Urinary bladder (tissue), 4 donors: Measurements from ENCODE around the gene MORN2. TPM values are rescaled to one million over a fixed set of nuclear protein-coding genes. Genes with fewer than 3 reads are reported as not detected.

Source experiments
- DNase-seq: peaks from one replicate; pipeline ENCODE4 v3.0.0-alpha.2; 2015; ENCODE audit errors: extremely low spot score
- H3K27ac ChIP-seq: one replicate; pipeline ENCODE4 v1.5.1; 2013; ENCODE audit warnings: low read depth, mild to moderate bottlenecking, moderate library complexity
- H3K36me3 ChIP-seq: one replicate; pipeline ENCODE4 v1.6.1; 2013; ENCODE audit warnings: mild to moderate bottlenecking, moderate library complexity; ENCODE audit not compliant: insufficient read depth
- H3K4me1 ChIP-seq: one replicate; pipeline ENCODE4 v1.6.1; 2013; ENCODE audit warnings: mild to moderate bottlenecking, moderate library complexity; ENCODE audit not compliant: insufficient read depth
- H3K4me3 ChIP-seq: one replicate; pipeline ENCODE4 v1.5.1; 2013; ENCODE audit warnings: low read depth, low read length
- WGBS: extraction: QIAGEN DNeasy Blood & Tissue Kit; methylation state at CpG from one replicate; pipeline ENCODE4 v1.1.7; 2013; 5-methylcytosine and 5-hydroxymethylcytosine counted together
- polyA plus RNA-seq: library from polyadenylated mRNA; stranded (reverse); fragments of 200-250 nt; gene quantifications from one replicate; pipeline ENCODE4 v1.2.3, GENCODE V29; 2013
- total RNA-seq: library from RNA; depleted of rRNA; stranded (reverse); fragments of >200 nt; gene quantifications from one replicate; pipeline ENCODE4 v1.2.3, GENCODE V29; 2014
- donor health status: healthy with polysubstance abuse.
- donor health status: healthy.

MORN2 gene
- total and polyA plus RNA-seq, 2 donors: 15.3 to 20.2 TPM

DNA sequence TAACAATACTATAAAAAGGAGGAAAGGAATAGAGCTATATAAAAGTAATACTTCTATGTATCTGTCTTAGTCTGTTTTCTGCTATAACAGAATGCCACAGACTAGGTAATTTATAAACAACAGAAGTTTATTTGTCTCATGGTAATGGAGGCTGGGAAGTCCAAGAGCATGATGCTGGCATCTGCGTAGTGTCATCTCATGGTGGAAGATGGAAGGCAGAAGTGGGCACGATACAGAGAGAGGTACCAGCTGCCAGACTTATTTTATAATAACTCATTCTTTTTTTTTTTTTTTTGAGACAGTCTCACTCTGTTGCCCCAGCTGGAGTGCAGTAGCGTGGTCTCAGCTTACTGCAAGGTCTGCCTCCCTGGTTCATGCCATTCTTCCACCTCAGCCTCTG is 4.3 kb upstream of the MORN2 start:
- 99% methylated on average over 3 of the region's 3 CpGs for WGBS
- Histone ChIP-seq H3K36me3 (peaks cover 2% of the 10 kb centered on the region), H3K4me3 (no peak overlapping the region), H3K4me1 (no peaks in the 10 kb centered on the region), H3K27ac (no peak overlapping the region)
- no peak for DNase-seq

GRCh38 chr2:38873763-38874162 is 2.0 kb upstream of the MORN2 start:
- no peaks in the 10 kb centered on the region for H3K4me1 ChIP-seq
- WGBS: 75% methylated on average over 5 of the region's 5 CpGs
- peaks cover 2% of the 10 kb centered on the region for H3K36me3 ChIP-seq

GRCh38 chr2:38875227-38875575 is 575 bp upstream of the MORN2 start:
- Histone ChIP-seq H3K4me1 (no peaks in the 10 kb centered on the region), H3K4me3 (peak overlapping the region; percentile 72), H3K27ac (peak overlapping the region; percentile 25), H3K36me3 (no peaks in the 10 kb centered on the region)
- no peak for DNase-seq
- WGBS: under 1% methylated on average over 10 of the region's 10 CpGs

More at GRCh38 chr2:38873763-38874162, 2.0 kb upstream of the MORN2 start:
- Histone ChIP-seq H3K27ac (no peak overlapping the region), H3K4me3 (no peak overlapping the region)
- DNase-seq: no peak

GRCh38 chr2:38876407-38876806 is 631 bp downstream of the MORN2 start:
- Histone ChIP-seq H3K4me3 (peak overlapping the region; percentile 72), H3K36me3 (no peaks in the 10 kb centered on the region), H3K27ac (no peak overlapping the region), H3K4me1 (no peaks in the 10 kb centered on the region)
- WGBS: 18% methylated on average over 10 of the region's 10 CpGs
- no peak for DNase-seq

DNA sequence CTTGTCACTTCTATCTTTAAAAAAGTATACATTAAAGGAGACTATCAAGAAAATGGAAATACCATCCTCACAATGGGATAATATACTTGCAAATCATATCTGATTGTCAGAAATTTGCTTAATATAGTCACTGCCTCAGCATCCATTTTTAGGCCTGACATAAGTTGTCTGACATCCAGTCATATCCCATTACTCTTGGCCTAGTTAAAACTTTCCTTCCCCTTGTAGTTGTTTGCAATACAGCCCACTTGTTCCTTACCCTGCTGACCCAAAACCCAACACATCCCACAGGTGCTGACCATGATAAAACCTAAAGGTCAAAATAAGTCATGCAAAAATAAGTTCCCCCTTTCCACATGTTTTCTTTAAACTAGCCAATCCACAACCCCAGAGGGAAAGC is 10.3 kb downstream of the MORN2 start:
- Histone ChIP-seq H3K4me1 (no peaks in the 10 kb centered on the region), H3K27ac (no peak overlapping the region), H3K36me3 (no peaks in the 10 kb centered on the region), H3K4me3 (no peak overlapping the region)
- no peak for DNase-seq

DNA sequence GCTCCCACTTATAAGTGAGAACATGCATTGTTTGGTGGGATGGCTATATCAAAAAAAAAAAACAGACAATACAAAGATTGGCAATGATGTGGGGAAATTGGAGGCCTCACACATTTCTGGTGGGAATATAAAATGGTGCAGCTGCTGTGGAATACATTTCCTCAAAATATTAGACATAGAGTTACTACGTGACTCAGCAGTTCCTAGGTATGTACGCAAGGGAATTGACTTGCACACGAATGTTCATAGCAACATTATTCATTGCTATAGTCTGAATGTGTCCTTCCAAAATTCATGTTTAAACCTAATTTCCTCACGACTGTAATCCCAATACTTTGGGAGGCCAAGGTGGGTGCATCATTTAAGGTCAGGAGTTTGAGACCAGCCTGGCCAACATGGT is 11.6 kb downstream of the MORN2 start:
- no peaks in the 10 kb centered on the region for H3K36me3 ChIP-seq
- no peaks in the 10 kb centered on the region for H3K4me1 ChIP-seq
- WGBS: 93% methylated on average over 4 of the region's 4 CpGs
- no peak overlapping the region for H3K27ac ChIP-seq
- no peak overlapping the region for H3K4me3 ChIP-seq
- no peak for DNase-seq

- Histone ChIP-seq H3K4me3 (no peak overlapping the region), H3K27ac (no peak overlapping the region), H3K4me1 (no peaks in the 10 kb centered on the region), H3K36me3 (no peaks in the 10 kb centered on the region)
- DNase-seq: no peak
- WGBS: 98% methylated on average over 1 of the region's 1 CpG
These were observed 12.3 kb downstream of the MORN2 start for GRCh38 chr2:38887902-38888554.

GRCh38 chr2:38889045-38889444 is 13.3 kb downstream of the MORN2 start:
- Histone ChIP-seq H3K27ac (no peak overlapping the region), H3K4me3 (no peak overlapping the region), H3K4me1 (no peaks in the 10 kb centered on the region), H3K36me3 (no peaks in the 10 kb centered on the region)
- no peak for DNase-seq

- 53% methylated on average over 3 of the region's 3 CpGs for WGBS
- no peaks in the 10 kb centered on the region for H3K36me3 ChIP-seq
These were observed 13.8 kb downstream of the MORN2 start, which contains the start of gene ARHGEF33 for GRCh38 chr2:38889575-38889974. Gene ARHGEF33, plus strand, starts transcription at chr2:38889875. Its CDS starts 29,573 bp downstream, at chr2:38919448.

DNA sequence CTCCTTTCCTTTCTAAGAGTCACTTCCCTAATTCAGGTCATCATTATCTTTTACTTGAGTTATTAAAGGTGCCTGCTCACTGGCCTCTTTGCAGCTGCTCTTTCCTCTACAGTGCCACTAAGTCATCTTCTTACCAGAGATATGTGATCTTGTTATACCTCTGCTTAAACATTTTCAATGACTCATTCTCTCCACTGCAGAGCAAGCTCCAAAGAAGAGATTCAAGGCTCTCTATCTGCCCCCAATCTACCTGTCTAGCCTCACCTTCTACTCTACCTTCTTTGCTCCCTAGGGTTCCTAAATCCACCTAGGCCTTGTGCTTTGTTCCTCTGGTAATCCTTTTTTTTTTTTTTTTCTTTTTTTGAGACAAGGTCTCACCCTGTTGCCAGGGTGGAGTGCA is 17.0 kb downstream of the MORN2 start:
- Histone ChIP-seq H3K4me3 (no peak overlapping the region), H3K4me1 (no peaks in the 10 kb centered on the region), H3K36me3 (no peaks in the 10 kb centered on the region), H3K27ac (no peak overlapping the region)
- no peak for DNase-seq

More at GRCh38 chr2:38889575-38889974, 13.8 kb downstream of the MORN2 start, which contains the start of gene ARHGEF33:
- H3K4me3 ChIP-seq: no peak within 1 kb of the TSS
- H3K4me1 ChIP-seq: no peaks in the 10 kb centered on the region
- DNase-seq: no peak
- H3K27ac ChIP-seq: no peak within 1 kb of the TSS

DNA sequence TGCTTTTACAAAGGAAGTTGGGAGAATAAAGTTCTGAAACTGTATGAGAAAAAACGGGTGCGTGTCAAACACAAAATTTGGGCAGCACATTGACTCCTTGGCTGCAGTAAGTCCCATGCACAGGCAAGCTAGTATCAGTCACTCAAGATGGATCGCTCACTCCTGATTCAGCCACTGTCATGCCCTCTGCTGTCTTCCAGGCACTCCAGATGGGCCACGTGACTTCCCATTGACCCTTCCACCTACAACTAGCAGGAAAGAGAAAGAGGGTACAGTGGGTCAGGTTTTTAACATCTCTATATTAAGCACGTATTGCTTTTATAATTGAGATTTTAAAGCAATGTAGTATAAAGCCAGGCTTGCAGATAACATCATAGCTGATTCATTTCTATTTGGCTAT is 22.5 kb downstream of the MORN2 start:
- no peaks in the 10 kb centered on the region for H3K36me3 ChIP-seq
- 75% methylated on average over 5 of the region's 5 CpGs for WGBS
- no peak for DNase-seq

DNA sequence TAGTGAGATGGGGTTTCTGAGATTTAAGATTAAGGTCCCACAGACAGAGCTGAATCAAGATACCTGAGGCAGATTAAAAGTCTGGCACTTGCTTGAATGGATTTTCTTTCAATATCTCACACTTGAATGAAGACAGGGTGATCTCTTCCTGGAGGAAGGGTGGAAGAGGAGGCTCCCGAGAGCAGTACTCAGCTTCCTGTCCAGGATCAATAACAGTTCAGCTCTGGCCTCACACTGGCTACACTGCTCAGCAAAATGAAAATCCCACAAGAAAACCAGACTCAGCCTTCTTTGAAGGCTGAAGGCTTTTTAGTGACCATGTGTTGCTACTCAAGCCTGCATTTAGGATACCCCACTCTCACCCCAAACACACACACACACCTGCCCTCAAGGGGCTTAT is 24.9 kb downstream of the MORN2 start:
- no peaks in the 10 kb centered on the region for H3K4me1 ChIP-seq
- no peak overlapping the region for H3K27ac ChIP-seq
- no peaks in the 10 kb centered on the region for H3K36me3 ChIP-seq
- 73% methylated on average over 1 of the region's 1 CpG for WGBS
- no peak for DNase-seq
- H3K4me3 ChIP-seq: no peak overlapping the region

More for the DNA sequence above, 22.5 kb downstream of the MORN2 start:
- no peak overlapping the region for H3K4me3 ChIP-seq
- H3K27ac ChIP-seq: no peak overlapping the region
- no peaks in the 10 kb centered on the region for H3K4me1 ChIP-seq

GRCh38 chr2:38905251-38905650 is 29.5 kb downstream of the MORN2 start:
- DNase-seq: no peak
- 93% methylated on average over 2 of the region's 2 CpGs for WGBS
- Histone ChIP-seq H3K36me3 (no peaks in the 10 kb centered on the region), H3K4me3 (no peak overlapping the region), H3K4me1 (peaks cover 1% of the 10 kb centered on the region), H3K27ac (no peak overlapping the region)

GRCh38 chr2:38907242-38907641 is 31.5 kb downstream of the MORN2 start:
- no peaks in the 10 kb centered on the region for H3K36me3 ChIP-seq
- WGBS: 70% methylated on average over 1 of the region's 1 CpG
- no peak for DNase-seq
- H3K4me3 ChIP-seq: no peak overlapping the region
- H3K4me1 ChIP-seq: peaks cover 1% of the 10 kb centered on the region
- no peak overlapping the region for H3K27ac ChIP-seq
